Gastroesophageal sphincter (tissue), 3 donors: ENCODE results near the gene ARL6IP1.

ENCODE experiments used
- EP300 ChIP-seq: sonication (generic); formaldehyde crosslinking; IDR thresholded peaks from one replicate; pipeline ENCODE4 v1.6.1; 2017; ENCODE audit warnings: antibody characterized with exemption, mild to moderate bottlenecking
- POLR2A ChIP-seq, 2 donors: fragments of 450-650 bp; IDR thresholded peaks; one replicate each; pipeline ENCODE4 v1.6.1; 2017; ENCODE audit warnings: antibody characterized with exemption in 2 of 2, mild to moderate bottlenecking in 2 of 2, moderate library complexity in 1 of 2
- POLR2AphosphoS5 ChIP-seq: sonication (generic); formaldehyde crosslinking; IDR thresholded peaks from one replicate; pipeline ENCODE4 v1.6.1; 2017; ENCODE audit warnings: antibody characterized with exemption
- TF ChIP-seq, protein P1 (sequence below), 4 experiments: fragments of 200-600 bp in 2 of 4; fragments of 450-650 bp in 2 of 4; sonication (generic) in 1 of 4; IDR thresholded peaks; one replicate each; pipeline ENCODE4 v1.5.1; 2017 to 2019; ENCODE audit warnings: antibody characterized with exemption in 4 of 4, mild to moderate bottlenecking in 2 of 4, moderate library complexity in 2 of 4

DNA sequence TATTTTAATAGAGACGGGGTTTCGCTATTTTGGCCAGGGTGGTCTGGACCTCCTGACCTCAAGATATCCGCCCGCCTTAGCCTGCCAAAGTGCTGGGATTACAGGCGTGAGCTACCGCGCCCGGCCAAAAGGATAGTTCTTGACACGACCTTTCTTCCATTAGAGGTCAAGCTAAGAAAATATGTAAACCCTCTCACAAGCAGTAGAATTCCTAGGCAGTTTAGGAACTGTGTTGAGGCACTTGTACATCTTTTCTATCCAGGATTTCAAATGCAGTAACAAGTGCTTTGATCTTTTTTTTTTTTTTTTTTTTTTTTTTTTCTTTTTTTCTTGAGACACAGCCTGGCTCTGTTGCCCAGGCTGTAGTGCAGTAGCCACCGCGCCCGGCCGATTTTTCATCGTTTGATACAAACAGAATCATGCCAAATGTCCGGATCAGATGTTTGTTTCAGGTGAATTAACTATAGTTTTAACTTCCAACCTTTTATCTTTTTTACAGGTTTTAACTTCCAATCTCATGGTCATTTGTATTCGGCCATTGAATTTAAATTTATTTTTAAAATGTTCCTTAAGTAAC lies 1.5 kb upstream of the ARL6IP1 start:
- TF ChIP-seq, protein P1, sequence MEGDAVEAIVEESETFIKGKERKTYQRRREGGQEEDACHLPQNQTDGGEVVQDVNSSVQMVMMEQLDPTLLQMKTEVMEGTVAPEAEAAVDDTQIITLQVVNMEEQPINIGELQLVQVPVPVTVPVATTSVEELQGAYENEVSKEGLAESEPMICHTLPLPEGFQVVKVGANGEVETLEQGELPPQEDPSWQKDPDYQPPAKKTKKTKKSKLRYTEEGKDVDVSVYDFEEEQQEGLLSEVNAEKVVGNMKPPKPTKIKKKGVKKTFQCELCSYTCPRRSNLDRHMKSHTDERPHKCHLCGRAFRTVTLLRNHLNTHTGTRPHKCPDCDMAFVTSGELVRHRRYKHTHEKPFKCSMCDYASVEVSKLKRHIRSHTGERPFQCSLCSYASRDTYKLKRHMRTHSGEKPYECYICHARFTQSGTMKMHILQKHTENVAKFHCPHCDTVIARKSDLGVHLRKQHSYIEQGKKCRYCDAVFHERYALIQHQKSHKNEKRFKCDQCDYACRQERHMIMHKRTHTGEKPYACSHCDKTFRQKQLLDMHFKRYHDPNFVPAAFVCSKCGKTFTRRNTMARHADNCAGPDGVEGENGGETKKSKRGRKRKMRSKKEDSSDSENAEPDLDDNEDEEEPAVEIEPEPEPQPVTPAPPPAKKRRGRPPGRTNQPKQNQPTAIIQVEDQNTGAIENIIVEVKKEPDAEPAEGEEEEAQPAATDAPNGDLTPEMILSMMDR (IDR thresholded peaks at IDR 0.05): no peak
- no peak for TF ChIP-seq POLR2A (IDR thresholded peaks at IDR 0.05)
- TF ChIP-seq EP300: no peak
- TF ChIP-seq POLR2AphosphoS5: no peak
